ENCODE results near the gene SYNPO2.
"Not testable (repeated sequence)": the region's sequence is repeated elsewhere in the genome, so short reads cannot be mapped to it uniquely, and the experiment has no call there.

The SYNPO2 gene
- long read RNA-seq, donor 1, result 0 reads
- long read RNA-seq, donor 2, result 0 reads
- long read RNA-seq, donor 3, result 0 reads
- long read RNA-seq, donor 4, full-length matches to known transcripts, result 1 of 1 reads
- long read RNA-seq, donor 4, partial matches to known transcripts, result 0 of 1 reads
- long read RNA-seq, donor 4, other reads (novel, unspliced or antisense), result 0 of 1 reads
- long read RNA-seq, donor 5, full-length matches to known transcripts, result 1 of 56 reads
- long read RNA-seq, donor 5, partial matches to known transcripts, result 55 of 56 reads
- long read RNA-seq, donor 5, other reads (novel, unspliced or antisense), result 0 of 56 reads
- long read RNA-seq, donor 6, full-length matches to known transcripts, result 1 of 1 reads
- long read RNA-seq, donor 6, partial matches to known transcripts, result 0 of 1 reads
- long read RNA-seq, donor 6, other reads (novel, unspliced or antisense), result 0 of 1 reads
- long read RNA-seq, donor 7, result 0 reads
- long read RNA-seq, donor 8, full-length matches to known transcripts, result 2 of 35 reads
- long read RNA-seq, donor 8, partial matches to known transcripts, result 33 of 35 reads
- long read RNA-seq, donor 8, other reads (novel, unspliced or antisense), result 0 of 35 reads

- peak; percentile 68 for DNase-seq
Measured at GRCh38 chr4:118888666-118889311, at the start of gene SYNPO2. TSS of gene SYNPO2 (plus strand) at chr4:118888854. CDS start at chr4:118889037, 183 bp downstream.

GRCh38 chr4:118839221-118839927 is 49.3 kb upstream of the SYNPO2 start:
- DNase-seq, result no peak

- DNase-seq, result no peak
Measured at GRCh38 chr4:118842055-118842454, 46.6 kb upstream of the SYNPO2 start.

GRCh38 chr4:118843237-118843636 is 45.4 kb upstream of the SYNPO2 start:
- DNase-seq, result no peak

GRCh38 chr4:118845552-118846050 is 43.1 kb upstream of the SYNPO2 start:
- no peak for DNase-seq

GRCh38 chr4:118846979-118847378 is 41.7 kb upstream of the SYNPO2 start:
- no peak for DNase-seq

- DNase-seq, result no peak
Measured at GRCh38 chr4:118848242-118848641, 40.4 kb upstream of the SYNPO2 start.

GRCh38 chr4:118848901-118849300 is 39.8 kb upstream of the SYNPO2 start:
- no peak for DNase-seq

GRCh38 chr4:118849867-118850487 is 38.7 kb upstream of the SYNPO2 start:
- no peak for DNase-seq

- DNase-seq, result peak; percentile 20
Measured at GRCh38 chr4:118850488-118851173, 38.0 kb upstream of the SYNPO2 start.

- no peak for DNase-seq
Measured at GRCh38 chr4:118857760-118858159, 30.9 kb upstream of the SYNPO2 start.

- DNase-seq, result no peak
Measured at GRCh38 chr4:118858779-118859178, 29.9 kb upstream of the SYNPO2 start.

GRCh38 chr4:118865091-118865708 is 23.5 kb upstream of the SYNPO2 start:
- DNase-seq, result no peak

GRCh38 chr4:118866442-118866841 is 22.2 kb upstream of the SYNPO2 start:
- DNase-seq, result no peak

GRCh38 chr4:118867311-118868067 is 21.2 kb upstream of the SYNPO2 start:
- DNase-seq, result no peak

GRCh38 chr4:118869808-118870342 is 18.8 kb upstream of the SYNPO2 start:
- DNase-seq, result peak; percentile 9

- DNase-seq, result no peak
Measured at GRCh38 chr4:118872181-118872580, 16.5 kb upstream of the SYNPO2 start.

- DNase-seq, result no peak
Measured at GRCh38 chr4:118877797-118878196, 10.9 kb upstream of the SYNPO2 start.

GRCh38 chr4:118878507-118878906 is 10.1 kb upstream of the SYNPO2 start:
- DNase-seq, result not testable (repeated sequence)

- DNase-seq, result no peak
Measured at GRCh38 chr4:118879409-118879808, 9.2 kb upstream of the SYNPO2 start.

Data from right kidney (tissue), 9 donors.